K562 (cell line): ENCODE results near the gene ZNHIT2. TPM values are rescaled to one million over a fixed set of nuclear protein-coding genes. Genes with fewer than 3 reads are reported as not detected.
A peak's percentile ranks its signal among the peaks of the same experiment; 100 is the strongest.

Experiments used
- ATF1 ChIP-seq, 2 experiments: fragments of 450-650 bp in 1 of 2; IDR thresholded peaks; 2 replicates each; pipeline ENCODE4 v1.6.1; 2016; ENCODE audit warnings: missing compliant biosample characterization in 1 of 2, missing genetic modification characterization in 1 of 2
- BMI1 ChIP-seq: fragments of 150-350 bp; IDR thresholded peaks from 2 replicates; pipeline ENCODE4 v1.6.1; 2014; ENCODE audit warnings: low read length
- BRF1 ChIP-seq: IDR thresholded peaks from 3 replicates; pipeline ENCODE4 v1.6.1; 2011; ENCODE audit warnings: borderline replicate concordance, mild to moderate bottlenecking; ENCODE audit not compliant: insufficient read length; ENCODE audit errors: extremely low read depth
- CHD2 ChIP-seq: IDR thresholded peaks from 2 replicates; pipeline ENCODE4 v1.6.1; 2011; ENCODE audit warnings: low read depth, low read length
- E2F6 ChIP-seq, 2 experiments: IDR thresholded peaks; 2 replicates each; pipeline ENCODE4 v1.6.1; 2011; ENCODE audit warnings: borderline replicate concordance in 1 of 2, control low read depth in 1 of 2, low read depth in 1 of 2, low read length in 1 of 2, mild to moderate bottlenecking in 1 of 2, mixed read lengths in 1 of 2, moderate library complexity in 1 of 2; ENCODE audit not compliant: insufficient read depth in 1 of 2, insufficient read length in 1 of 2, poor library complexity in 1 of 2, severe bottlenecking in 1 of 2; ENCODE audit errors: extremely low read depth in 1 of 2
- FOS ChIP-seq: IDR thresholded peaks from 3 replicates; pipeline ENCODE4 v1.6.1; 2011; ENCODE audit not compliant: insufficient read length; ENCODE audit errors: extremely low read depth
- FOXJ2 ChIP-seq: fragments of 200-800 bp; sonication (Bioruptor generic); IDR thresholded peaks from 2 replicates; pipeline ENCODE4 v1.6.1; 2016; ENCODE audit warnings: missing genetic modification characterization, missing compliant biosample characterization
- GABPA ChIP-seq: fragments of 200-800 bp; sonication (Bioruptor generic); conservative IDR thresholded peaks from 2 replicates; pipeline ENCODE4 v1.6.1; 2016; ENCODE audit warnings: low read depth, missing genetic modification characterization, missing compliant biosample characterization
- GATAD2A ChIP-seq: fragments of 450-650 bp; IDR thresholded peaks from 2 replicates; pipeline ENCODE4 v1.6.1; 2017
- LEF1 ChIP-seq: fragments of 450-650 bp; IDR thresholded peaks from 2 replicates; pipeline ENCODE4 v1.6.1; 2016; ENCODE audit warnings: mild to moderate bottlenecking
- NFXL1 ChIP-seq: fragments of 450-650 bp; formaldehyde crosslinking; IDR thresholded peaks from 2 replicates; pipeline ENCODE4 v1.4.0; 2021; ENCODE audit warnings: mild to moderate bottlenecking
- NR2C2 ChIP-seq, 2 experiments: fragments of 200-800 bp in 1 of 2; sonication (Bioruptor generic) in 1 of 2; sonication (generic) in 1 of 2; formaldehyde crosslinking in 1 of 2; IDR thresholded peaks; 2 replicates each; pipeline versions ENCODE4 v1.6.1 to v1.8.0; 2016 to 2022; ENCODE audit warnings: mild to moderate bottlenecking in 1 of 2, missing compliant biosample characterization in 1 of 2, missing genetic modification characterization in 1 of 2, missing genetic modification reagents in 1 of 2
- POLR2AphosphoS5 ChIP-seq: IDR thresholded peaks from 2 replicates; pipeline ENCODE4 v1.6.1; 2011; ENCODE audit warnings: mild to moderate bottlenecking, low read depth, low read length, moderate library complexity; ENCODE audit not compliant: control insufficient read depth, insufficient read depth
- RNF219 ChIP-seq: fragments of 250-450 bp; sonication (Bioruptor Pico); IDR thresholded peaks from 2 replicates; pipeline ENCODE4 v1.5.0; 2022; ENCODE audit warnings: mild to moderate bottlenecking
- SUPT5H ChIP-seq: fragments of 450-650 bp; IDR thresholded peaks from 2 replicates; pipeline ENCODE4 v1.6.1; 2016
- TFAM ChIP-seq: fragments of 250-450 bp; sonication (Bioruptor Pico); conservative IDR thresholded peaks from 2 replicates; pipeline ENCODE4 v1.5.0; 2021; ENCODE audit warnings: mild to moderate bottlenecking, moderate library complexity
- THAP12 ChIP-seq: fragments of 250-450 bp; sonication (Bioruptor Pico); IDR thresholded peaks from 2 replicates; pipeline ENCODE4 v1.9.0; 2021; ENCODE audit warnings: mild to moderate bottlenecking, inconsistent platforms
- ZBTB9 ChIP-seq: fragments of 450-650 bp; formaldehyde crosslinking; IDR thresholded peaks from 2 replicates; pipeline ENCODE4 v1.4.0; 2020; ENCODE audit warnings: mild to moderate bottlenecking, moderate library complexity
- ZC3H4 ChIP-seq: sonication (generic); formaldehyde crosslinking; IDR thresholded peaks from 2 replicates; pipeline ENCODE4 v1.9.0; 2021; ENCODE audit warnings: missing genetic modification reagents, borderline replicate concordance
- ZNF511 ChIP-seq: sonication (generic); formaldehyde crosslinking; IDR thresholded peaks from 2 replicates; pipeline ENCODE4 v1.8.0; 2022; ENCODE audit warnings: mild to moderate bottlenecking, missing genetic modification reagents
- polyA plus RNA-seq, 8 experiments: library from polyadenylated mRNA; depleted of rRNA in 4 of 8; stranded (reverse) in 5 of 8; unstranded in 3 of 8; fragments of >200 nt; fragmentation: Nextera tagmentation in 2 of 8; fragmentation: Illumina TruSeq in 1 of 8; extraction: Ambion mirVana in 2 of 8; extraction: Trizol in 1 of 8; gene quantifications; 2 replicates each; pipeline versions ENCODE4 v1.2.1 to v1.2.3, GENCODE V29; 2011 to 2014; ENCODE audit warnings: inconsistent platforms in 1 of 8, missing spikeins in 1 of 8
- total RNA-seq, 7 experiments: library from RNA; depleted of rRNA in 6 of 7; stranded (reverse); fragments of >200 nt in 6 of 7; fragmentation: Illumina TruSeq in 2 of 7; extraction: Trizol in 2 of 7; gene quantifications; 2 replicates each; pipeline versions ENCODE4 v1.2.1 to v1.2.3, GENCODE V29; 2011 to 2021; ENCODE audit warnings: low replicate concordance in 1 of 7

Gene ZNHIT2
- total and polyA plus RNA-seq, 9 of the 15 experiments (the other 6 are each of a cell fraction or from before 2014, with no cell fraction given) = 0.08 to 39.0 (median 2.5) TPM

- TF ChIP-seq ZBTB9 = 0 out of 2 replicates have a peak, but pooled peaks have one; percentile 87
- peak; percentile 90 for TF ChIP-seq FOS
- peak; percentile 34; the same call in 1 of the 2 replicates for TF ChIP-seq SUPT5H
- TF ChIP-seq FOXJ2 (tag) = peak; percentile 80; the same call in 1 of the 2 replicates
- peak in 1 of 2 experiments; percentile 20 for TF ChIP-seq E2F6 (IDR thresholded peaks at IDR 0.05; ENCODE audit: borderline replicate concordance in 1 of 2, extremely low read depth in 1 of 2, insufficient read depth in 1 of 2, insufficient read length in 1 of 2, low read depth in 1 of 2, low read length in 1 of 2, poor library complexity in 1 of 2, severe bottlenecking in 1 of 2)
- TF ChIP-seq TFAM = no peak
- TF ChIP-seq BMI1 = peak; percentile 89
- peak; percentile 65; the same call in 1 of the 2 replicates for TF ChIP-seq POLR2AphosphoS5
- TF ChIP-seq ZNF511 (CRISPR knock-in tag) = peak; percentile 63; the same call in 1 of the 2 replicates
- TF ChIP-seq GATAD2A = no peak
- TF ChIP-seq GABPA (tag) = no peak
- peak; percentile 76 for TF ChIP-seq CHD2
- peak; percentile 64 for TF ChIP-seq THAP12 (CRISPR knock-in tag)
- TF ChIP-seq NR2C2 (CRISPR knock-in tag; IDR thresholded peaks at IDR 0.05) = no peak
- TF ChIP-seq NR2C2 (tag; IDR thresholded peaks at IDR 0.05) = peak; percentile 10; the same call in 1 of the 2 replicates
- 0 out of 2 replicates have a peak, but pooled peaks have one; percentile 15 for TF ChIP-seq LEF1
- no peak for TF ChIP-seq BRF1
- no peak for TF ChIP-seq ZC3H4 (CRISPR knock-in tag)
- TF ChIP-seq NFXL1 (CRISPR knock-in tag) = no peak
- TF ChIP-seq ATF1 (CRISPR knock-in tag; IDR thresholded peaks at IDR 0.05) = no peak
- peak; percentile 93 for TF ChIP-seq ATF1 (tag; IDR thresholded peaks at IDR 0.05)
- no peak for TF ChIP-seq RNF219
These were observed 17.6 kb upstream of the ZNHIT2 start (continued) for GRCh38 chr11:65134952-65135632.
